Measurements from ENCODE around the gene SDF2L1.
"Not testable (repeated sequence)": the region's sequence is repeated elsewhere in the genome, so short reads cannot be mapped to it uniquely, and the experiment has no call there.

Gene SDF2L1

GRCh38 chr22:21673534-21674321, 31.6 kb downstream of the SDF2L1 start:
- Histone ChIP-seq H3K9me3 (ENCODE audit: insufficient read depth, low read depth, low read length) (no peaks in the 10 kb centered on the region), H3K27me3 (ENCODE audit: insufficient read depth, low read length) (no peaks in the 10 kb centered on the region), H3K27ac (ENCODE audit: low read depth, low read length) (no peak overlapping the region), H3K4me1 (ENCODE audit: insufficient read depth, low read length) (no peaks in the 10 kb centered on the region), H3K36me3 (ENCODE audit: insufficient read depth, low read length) (peaks cover 58% of the 10 kb centered on the region), H3K9ac (ENCODE audit: low read depth, low read length) (no peak overlapping the region), H3K4me3 (ENCODE audit: low read length) (no peak overlapping the region)
- 92% methylated on average over 10 of the region's 12 CpGs for WGBS

GRCh38 chr22:21674638-21675245, 32.6 kb downstream of the SDF2L1 start:
- H3K27me3 ChIP-seq (ENCODE audit: insufficient read depth, low read length), result no peaks in the 10 kb centered on the region
- peaks cover 57% of the 10 kb centered on the region for H3K36me3 ChIP-seq (ENCODE audit: insufficient read depth, low read length)
- 94% methylated on average over 12 of the region's 12 CpGs for WGBS
- H3K9ac ChIP-seq (ENCODE audit: low read depth, low read length), result no peak overlapping the region
- no peaks in the 10 kb centered on the region for H3K4me1 ChIP-seq (ENCODE audit: insufficient read depth, low read length)
- no peak overlapping the region for H3K27ac ChIP-seq (ENCODE audit: low read depth, low read length)
- H3K9me3 ChIP-seq (ENCODE audit: insufficient read depth, low read depth, low read length), result no peaks in the 10 kb centered on the region
- no peak overlapping the region for H3K4me3 ChIP-seq (ENCODE audit: low read length)

- H3K27ac ChIP-seq (ENCODE audit: low read depth, low read length), result no peak overlapping the region
- H3K36me3 ChIP-seq (ENCODE audit: insufficient read depth, low read length), result peaks cover 40% of the 10 kb centered on the region
- no peaks in the 10 kb centered on the region for H3K9me3 ChIP-seq (ENCODE audit: insufficient read depth, low read depth, low read length)
- H3K4me1 ChIP-seq (ENCODE audit: insufficient read depth, low read length), result no peaks in the 10 kb centered on the region
- 90% methylated on average over 15 of the region's 15 CpGs for WGBS
- no peak overlapping the region for H3K4me3 ChIP-seq (ENCODE audit: low read length)
- no peaks in the 10 kb centered on the region for H3K27me3 ChIP-seq (ENCODE audit: insufficient read depth, low read length)
- H3K9ac ChIP-seq (ENCODE audit: low read depth, low read length), result no peak overlapping the region
Observed at GRCh38 chr22:21677606-21678443, 35.7 kb downstream of the SDF2L1 start.

GRCh38 chr22:21678842-21679241, 36.7 kb downstream of the SDF2L1 start:
- H3K36me3 ChIP-seq (ENCODE audit: insufficient read depth, low read length), result peaks cover 40% of the 10 kb centered on the region
- H3K27me3 ChIP-seq (ENCODE audit: insufficient read depth, low read length); H3K4me1 ChIP-seq (ENCODE audit: insufficient read depth, low read length); H3K9ac ChIP-seq (ENCODE audit: low read depth, low read length); H3K27ac ChIP-seq (ENCODE audit: low read depth, low read length); H3K4me3 ChIP-seq (ENCODE audit: low read length); H3K9me3 ChIP-seq (ENCODE audit: insufficient read depth, low read depth, low read length): not testable (repeated sequence)
- WGBS, result 97% methylated on average over 12 of the region's 12 CpGs

GRCh38 chr22:21679383-21679782, 37.3 kb downstream of the SDF2L1 start:
- Histone ChIP-seq H3K36me3 (ENCODE audit: insufficient read depth, low read length) (peaks cover 36% of the 10 kb centered on the region), H3K4me1 (ENCODE audit: insufficient read depth, low read length) (no peaks in the 10 kb centered on the region)
- 93% methylated on average over 4 of the region's 4 CpGs for WGBS

GRCh38 chr22:21680830-21681565, 38.9 kb downstream of the SDF2L1 start:
- Histone ChIP-seq H3K9ac (ENCODE audit: low read depth, low read length) (no peak overlapping the region), H3K36me3 (ENCODE audit: insufficient read depth, low read length) (peaks cover 27% of the 10 kb centered on the region), H3K9me3 (ENCODE audit: insufficient read depth, low read depth, low read length) (no peaks in the 10 kb centered on the region), H3K27ac (ENCODE audit: low read depth, low read length) (no peak overlapping the region), H3K4me1 (ENCODE audit: insufficient read depth, low read length) (no peaks in the 10 kb centered on the region), H3K4me3 (ENCODE audit: low read length) (no peak overlapping the region), H3K27me3 (ENCODE audit: insufficient read depth, low read length) (no peaks in the 10 kb centered on the region)
- 97% methylated on average over 21 of the region's 21 CpGs for WGBS

More at GRCh38 chr22:21679383-21679782, 37.3 kb downstream of the SDF2L1 start:
- Histone ChIP-seq H3K9ac (ENCODE audit: low read depth, low read length) (no peak overlapping the region), H3K27me3 (ENCODE audit: insufficient read depth, low read length) (no peaks in the 10 kb centered on the region), H3K9me3 (ENCODE audit: insufficient read depth, low read depth, low read length) (no peaks in the 10 kb centered on the region), H3K27ac (ENCODE audit: low read depth, low read length) (no peak overlapping the region), H3K4me3 (ENCODE audit: low read length) (no peak overlapping the region)

- H3K27ac ChIP-seq (ENCODE audit: low read depth, low read length), result no peak overlapping the region
- peaks cover 29% of the 10 kb centered on the region for H3K36me3 ChIP-seq (ENCODE audit: insufficient read depth, low read length)
- WGBS, result 91% methylated on average over 24 of the region's 24 CpGs
- H3K9me3 ChIP-seq (ENCODE audit: insufficient read depth, low read depth, low read length), result no peaks in the 10 kb centered on the region
- no peaks in the 10 kb centered on the region for H3K4me1 ChIP-seq (ENCODE audit: insufficient read depth, low read length)
- H3K4me3 ChIP-seq (ENCODE audit: low read length), result no peak overlapping the region
- H3K9ac ChIP-seq (ENCODE audit: low read depth, low read length), result no peak overlapping the region
- no peaks in the 10 kb centered on the region for H3K27me3 ChIP-seq (ENCODE audit: insufficient read depth, low read length)
Observed at GRCh38 chr22:21681566-21682370, 39.7 kb downstream of the SDF2L1 start.

- Histone ChIP-seq H3K9ac (ENCODE audit: low read depth, low read length) (no peak overlapping the region), H3K4me3 (ENCODE audit: low read length) (no peak overlapping the region), H3K27ac (ENCODE audit: low read depth, low read length) (no peak overlapping the region), H3K4me1 (ENCODE audit: insufficient read depth, low read length) (no peaks in the 10 kb centered on the region), H3K27me3 (ENCODE audit: insufficient read depth, low read length) (no peaks in the 10 kb centered on the region), H3K9me3 (ENCODE audit: insufficient read depth, low read depth, low read length) (no peaks in the 10 kb centered on the region), H3K36me3 (ENCODE audit: insufficient read depth, low read length) (peaks cover 35% of the 10 kb centered on the region)
- WGBS, result 94% methylated on average over 20 of the region's 20 CpGs
Observed at GRCh38 chr22:21682385-21683175, 40.5 kb downstream of the SDF2L1 start.

- Histone ChIP-seq H3K36me3 (ENCODE audit: insufficient read depth, low read length) (peaks cover 38% of the 10 kb centered on the region), H3K4me1 (ENCODE audit: insufficient read depth, low read length) (no peaks in the 10 kb centered on the region), H3K27ac (ENCODE audit: low read depth, low read length) (no peak overlapping the region), H3K9ac (ENCODE audit: low read depth, low read length) (no peak overlapping the region), H3K9me3 (ENCODE audit: insufficient read depth, low read depth, low read length) (no peaks in the 10 kb centered on the region), H3K27me3 (ENCODE audit: insufficient read depth, low read length) (no peaks in the 10 kb centered on the region), H3K4me3 (ENCODE audit: low read length) (no peak overlapping the region)
- 94% methylated on average over 7 of the region's 7 CpGs for WGBS
Observed at GRCh38 chr22:21683401-21683811, 41.3 kb downstream of the SDF2L1 start.
